HG02610 (cell line): ENCODE results near the gene STPG2.

Experiments used
- ATAC-seq: cut with Tn5 transposase; IDR thresholded peaks from one replicate; pipeline ENCODE4 v1.9.1; 2021; ENCODE audit warnings: mild to moderate bottlenecking, moderate library complexity; ENCODE audit not compliant: unreplicated experiment

STPG2 gene

GRCh38 chr4:98094118-98094517, 49.2 kb downstream of the STPG2 start:
- no peak for ATAC-seq

GRCh38 chr4:98093662-98094061, 49.6 kb downstream of the STPG2 start:
- no peak for ATAC-seq

GRCh38 chr4:98092833-98093439, 50.3 kb downstream of the STPG2 start:
- ATAC-seq: no peak

- ATAC-seq: no peak
Measured at GRCh38 chr4:98081936-98082335, 61.3 kb downstream of the STPG2 start.

GRCh38 chr4:98068495-98068894, 74.8 kb downstream of the STPG2 start:
- ATAC-seq: no peak

- no peak for ATAC-seq
Measured at GRCh38 chr4:98055800-98056501, 87.3 kb downstream of the STPG2 start.

GRCh38 chr4:98046665-98047064, 96.6 kb downstream of the STPG2 start:
- ATAC-seq: no peak

- no peak for ATAC-seq
Measured at GRCh38 chr4:98030059-98030458, 113.2 kb downstream of the STPG2 start.

- ATAC-seq: no peak
Measured at GRCh38 chr4:98027827-98028226, 115.4 kb downstream of the STPG2 start.

- no peak for ATAC-seq
Measured at GRCh38 chr4:98026362-98026761, 116.9 kb downstream of the STPG2 start.

- no peak for ATAC-seq
Measured at GRCh38 chr4:98006814-98007412, 136.4 kb downstream of the STPG2 start.

GRCh38 chr4:98006060-98006459, 137.2 kb downstream of the STPG2 start:
- ATAC-seq: no peak

- no peak for ATAC-seq
Measured at GRCh38 chr4:98000940-98001339, 142.3 kb downstream of the STPG2 start.

GRCh38 chr4:97998203-97998602, 145.1 kb downstream of the STPG2 start:
- no peak for ATAC-seq

GRCh38 chr4:97994765-97995465, 148.4 kb downstream of the STPG2 start:
- no peak for ATAC-seq

- ATAC-seq: no peak
Measured at GRCh38 chr4:97990409-97990808, 152.9 kb downstream of the STPG2 start.

GRCh38 chr4:97987019-97987648, 156.1 kb downstream of the STPG2 start:
- no peak for ATAC-seq

GRCh38 chr4:97984545-97985131, 158.6 kb downstream of the STPG2 start:
- ATAC-seq: no peak

- no peak for ATAC-seq
Measured at GRCh38 chr4:97978791-97979488, 164.3 kb downstream of the STPG2 start.
